CD14-positive monocyte (primary cell): Measurements from ENCODE around the gene NMUR2. TPM values are rescaled to one million over a fixed set of nuclear protein-coding genes. Genes with fewer than 3 reads are reported as not detected.

Experiments used
- DNase-seq, 3 donors: peaks; one replicate each; pipeline ENCODE4 v3.0.0-alpha.2; 2011 to 2022
- H2AFZ ChIP-seq: 2 replicates; pipeline ENCODE4 v1.6.0; 2012; ENCODE audit warnings: mild to moderate bottlenecking, low read depth, low read length, inconsistent platforms; ENCODE audit not compliant: insufficient read depth, poor library complexity, severe bottlenecking
- H3K27ac ChIP-seq, 2 donors: 1 replicate in 1 of 2; 2 replicates in 1 of 2; pipeline ENCODE4 v1.5.1; 2012 to 2013; ENCODE audit warnings: low read length in 2 of 2, control low read depth in 1 of 2, inconsistent platforms in 1 of 2, low read depth in 1 of 2, mild to moderate bottlenecking in 1 of 2
- H3K27me3 ChIP-seq, 2 donors: one replicate each; pipeline versions ENCODE4 v1.6.0 to v1.6.1; 2011 to 2013; ENCODE audit warnings: low read length in 2 of 2; ENCODE audit not compliant: control insufficient read depth in 2 of 2, insufficient read depth in 2 of 2
- H3K36me3 ChIP-seq, 2 donors: replicated peaks in 1 of 2; 1 replicate in 1 of 2; 2 replicates in 1 of 2; pipeline versions ENCODE4 v1.5.1 to v1.6.1; 2012 to 2013; ENCODE audit warnings: low read length in 2 of 2, control low read depth in 1 of 2, inconsistent platforms in 1 of 2, mild to moderate bottlenecking in 1 of 2; ENCODE audit not compliant: insufficient read depth in 2 of 2, control insufficient read depth in 1 of 2
- H3K4me1 ChIP-seq, 2 donors: 1 replicate in 1 of 2; 2 replicates in 1 of 2; pipeline versions ENCODE4 v1.5.1 to v1.6.1; 2012 to 2013; ENCODE audit warnings: low read length in 2 of 2, control low read depth in 1 of 2, inconsistent platforms in 1 of 2, mild to moderate bottlenecking in 1 of 2, moderate library complexity in 1 of 2; ENCODE audit not compliant: insufficient read depth in 2 of 2, control insufficient read depth in 1 of 2
- H3K4me2 ChIP-seq: replicated peaks from 2 replicates; pipeline ENCODE3; 2012; ENCODE audit warnings: low read length, moderate library complexity, mild to moderate bottlenecking; ENCODE audit not compliant: poor library complexity, severe bottlenecking; ENCODE audit errors: extremely low read depth
- H3K4me3 ChIP-seq, 3 experiments: fragments of 200-600 bp in 1 of 3; sonication (generic) in 1 of 3; replicated peaks in 1 of 3; 1 replicate in 2 of 3; 2 replicates in 1 of 3; pipeline ENCODE4 v1.5.1; 2011 to 2013; ENCODE audit warnings: low read length in 3 of 3, mild to moderate bottlenecking in 3 of 3, control low read depth in 2 of 3, low read depth in 2 of 3, inconsistent platforms in 1 of 3, moderate library complexity in 1 of 3
- H3K79me2 ChIP-seq: 2 replicates; pipeline ENCODE4 v1.6.0; 2012; ENCODE audit warnings: mild to moderate bottlenecking, control low read depth, inconsistent platforms, low read length, moderate library complexity; ENCODE audit not compliant: insufficient read depth
- H3K9ac ChIP-seq: 2 replicates; pipeline ENCODE4 v1.6.0; 2017; ENCODE audit warnings: low read length, mild to moderate bottlenecking; ENCODE audit not compliant: insufficient read depth, poor library complexity, severe bottlenecking
- H3K9me3 ChIP-seq, 2 donors: replicated peaks in 1 of 2; 1 replicate in 1 of 2; 2 replicates in 1 of 2; pipeline versions ENCODE4 v1.5.1 to v1.6.1; 2012 to 2013; ENCODE audit warnings: low read length in 2 of 2, control low read depth in 1 of 2; ENCODE audit not compliant: control insufficient read depth in 1 of 2, insufficient read depth in 1 of 2
- H4K20me1 ChIP-seq: 2 replicates; pipeline ENCODE4 v1.6.0; 2012; ENCODE audit warnings: mild to moderate bottlenecking, low read length, control low read depth, moderate library complexity; ENCODE audit not compliant: insufficient read depth
- H3K27ac Mint-ChIP-seq, 7 donors: one replicate each; pipeline ENCODE4 v1.8.0; 2020; ENCODE audit warnings: mild to moderate bottlenecking in 7 of 7, mixed read lengths in 7 of 7, moderate library complexity in 6 of 7, inconsistent platforms in 2 of 7
- H3K27me3 Mint-ChIP-seq, 3 donors: one replicate each; pipeline ENCODE4 v1.8.0; 2021 to 2022; ENCODE audit warnings: low read depth in 3 of 3, mild to moderate bottlenecking in 3 of 3, mixed read lengths in 3 of 3, moderate library complexity in 3 of 3, inconsistent platforms in 1 of 3
- H3K36me3 Mint-ChIP-seq, 2 donors: one replicate each; pipeline ENCODE4 v1.8.0; 2020; ENCODE audit warnings: mixed read lengths in 2 of 2, inconsistent platforms in 1 of 2, mild to moderate bottlenecking in 1 of 2
- H3K4me1 Mint-ChIP-seq: one replicate; pipeline ENCODE4 v1.8.0; 2020; ENCODE audit warnings: mild to moderate bottlenecking, mixed read lengths
- H3K4me3 Mint-ChIP-seq, 2 donors: one replicate each; pipeline ENCODE4 v1.8.0; 2020; ENCODE audit warnings: mild to moderate bottlenecking in 2 of 2, mixed read lengths in 2 of 2, moderate library complexity in 1 of 2
- H3K9me3 Mint-ChIP-seq, 7 donors: one replicate each; pipeline ENCODE4 v1.8.0; 2020 to 2022; ENCODE audit warnings: mixed read lengths in 7 of 7, mild to moderate bottlenecking in 6 of 7, moderate library complexity in 6 of 7, inconsistent platforms in 2 of 7
- CTCF ChIP-seq: fragments of 200-600 bp; IDR thresholded peaks from one replicate; pipeline ENCODE4 v1.8.0; 2022; ENCODE audit warnings: antibody characterized with exemption, mild to moderate bottlenecking
- WGBS: methylation state at CpG from one replicate; pipeline ENCODE4 v1.1.5; 2013; ENCODE audit warnings: missing lambda C conversion rate; ENCODE audit not compliant: insufficient coverage; 5-methylcytosine and 5-hydroxymethylcytosine counted together
- intact Hi-C, 2 donors: fragments of 100-400 bp; cut with micrococcal nuclease; formaldehyde crosslinking; loops; one replicate each; pipeline versions ENCODE4 v1.15.0 to v1.15.1; 2023
- polyA plus RNA-seq, 3 donors: library from polyadenylated mRNA; depleted of rRNA in 1 of 3; unstranded in 2 of 3; stranded (reverse) in 1 of 3; fragments of 300-500 nt in 2 of 3; fragments of >200 nt in 1 of 3; fragmentation: Illumina TruSeq in 2 of 3; gene quantifications; 1 replicate in 2 of 3; 2 replicates in 1 of 3; pipeline ENCODE4 v1.2.3, GENCODE V29; 2012 to 2021

The NMUR2 gene
- polyA plus RNA-seq, 3 donors: not detected

DNA sequence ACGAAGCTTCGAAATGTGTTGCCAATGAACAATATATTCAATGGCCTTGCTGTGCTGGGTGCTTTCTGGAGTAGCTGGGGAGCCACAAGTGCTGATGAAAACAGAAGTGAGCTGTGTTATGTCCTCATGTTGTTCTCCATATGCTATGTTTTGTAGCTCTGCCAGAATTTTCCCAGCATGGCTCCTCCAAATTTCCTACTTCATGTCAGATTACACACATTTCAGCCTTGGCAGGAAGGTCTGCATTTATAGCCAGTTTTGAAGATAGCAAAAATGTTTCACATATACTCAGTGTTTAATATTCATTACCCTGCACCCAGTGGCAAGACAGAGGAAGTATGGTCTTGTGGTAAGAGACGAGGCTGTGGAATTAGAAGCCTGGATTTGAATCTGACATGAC is 22.6 kb upstream of the NMUR2 start:
- Histone ChIP-seq H3K4me1 (no peaks in the 10 kb centered on the region), H3K36me3 (no peaks in the 10 kb centered on the region), H3K9ac (no peak overlapping the region), H4K20me1 (no peaks in the 10 kb centered on the region), H3K27me3 (no peaks in the 10 kb centered on the region), H3K27ac (no peak overlapping the region), H2AFZ (no peak overlapping the region), H3K9me3 (no peaks in the 10 kb centered on the region), H3K4me2 (no peak overlapping the region), H3K79me2 (no peaks in the 10 kb centered on the region), H3K4me3 (no peak overlapping the region)
- H3K27me3 Mint-ChIP-seq: no peaks in the 10 kb centered on the region
- H3K36me3 Mint-ChIP-seq: no peaks in the 10 kb centered on the region
- no peak overlapping the region for H3K4me3 Mint-ChIP-seq
- no peaks in the 10 kb centered on the region for H3K4me1 Mint-ChIP-seq
- no peak for DNase-seq
- no peak overlapping the region for H3K27ac Mint-ChIP-seq
- H3K9me3 Mint-ChIP-seq: no peaks in the 10 kb centered on the region
- intact Hi-C loops: no loop called here
- WGBS: no CpG with 5 or more reads among the region's 3 CpGs
- no peak for TF ChIP-seq CTCF

GRCh38 chr5:152425083-152425482 is 20.0 kb upstream of the NMUR2 start:
- intact Hi-C loops: no loop called here
- no CpG with 5 or more reads among the region's 2 CpGs for WGBS
- Histone ChIP-seq H4K20me1 (no peaks in the 10 kb centered on the region), H3K4me3 (no peak overlapping the region), H3K4me1 (no peaks in the 10 kb centered on the region), H3K9ac (no peak overlapping the region), H3K27ac (no peak overlapping the region), H3K27me3 (no peaks in the 10 kb centered on the region), H3K36me3 (no peaks in the 10 kb centered on the region), H3K79me2 (no peaks in the 10 kb centered on the region), H2AFZ (no peak overlapping the region), H3K9me3 (no peaks in the 10 kb centered on the region), H3K4me2 (no peak overlapping the region)
- H3K4me1 Mint-ChIP-seq: no peaks in the 10 kb centered on the region
- no peaks in the 10 kb centered on the region for H3K9me3 Mint-ChIP-seq
- no peak overlapping the region for H3K27ac Mint-ChIP-seq
- no peaks in the 10 kb centered on the region for H3K36me3 Mint-ChIP-seq
- H3K4me3 Mint-ChIP-seq: no peak overlapping the region
- DNase-seq: no peak
- no peaks in the 10 kb centered on the region for H3K27me3 Mint-ChIP-seq
- no peak for TF ChIP-seq CTCF
